GM18868 (cell line): ENCODE data around the gene C2orf92.
"Not testable (repeated sequence)": the region's sequence is repeated elsewhere in the genome, so short reads cannot be mapped to it uniquely, and the experiment has no call there.

Experiments
- ATAC-seq: cut with Tn5 transposase; IDR thresholded peaks from one replicate; pipeline ENCODE4 v1.9.1; 2021; ENCODE audit warnings: mild to moderate bottlenecking, moderate library complexity; ENCODE audit not compliant: unreplicated experiment

The C2orf92 gene

GRCh38 chr2:97669448-97669847 lies at the start of gene C2orf92:
TSS of gene C2orf92 (plus strand) at chr2:97669713. CDS start at chr2:97669789, 76 bp downstream.
- ATAC-seq = no peak

- ATAC-seq = not testable (repeated sequence)
These were observed 49.0 kb upstream of the C2orf92 start for GRCh38 chr2:97620492-97620891.

GRCh38 chr2:97622976-97623375 lies 46.5 kb upstream of the C2orf92 start:
- ATAC-seq = not testable (repeated sequence)

- not testable (repeated sequence) for ATAC-seq
These were observed 44.0 kb upstream of the C2orf92 start for GRCh38 chr2:97625354-97626048.

- not testable (repeated sequence) for ATAC-seq
These were observed 43.5 kb upstream of the C2orf92 start for GRCh38 chr2:97626049-97626430.

- ATAC-seq = no peak
These were observed 25.3 kb upstream of the C2orf92 start for GRCh38 chr2:97644023-97644717.

GRCh38 chr2:97645112-97645694 lies 24.3 kb upstream of the C2orf92 start:
- peak; percentile 24 for ATAC-seq

GRCh38 chr2:97645695-97646629 lies 23.6 kb upstream of the C2orf92 start, which contains the start of gene COX5B:
TSS of gene COX5B (plus strand) at chr2:97646062. CDS start at chr2:97646087, 25 bp downstream.
- ATAC-seq = peak; percentile 90

GRCh38 chr2:97646977-97647376 lies 22.5 kb upstream of the C2orf92 start:
- ATAC-seq = no peak

- ATAC-seq = no peak
These were observed 18.4 kb upstream of the C2orf92 start for GRCh38 chr2:97651114-97651513.

GRCh38 chr2:97653473-97653872 lies 16.0 kb upstream of the C2orf92 start:
- no peak for ATAC-seq

- no peak for ATAC-seq
These were observed 15.6 kb upstream of the C2orf92 start for GRCh38 chr2:97653874-97654273.

GRCh38 chr2:97654309-97654708 lies 15.2 kb upstream of the C2orf92 start:
- no peak for ATAC-seq

GRCh38 chr2:97654791-97655190 lies 14.7 kb upstream of the C2orf92 start:
- no peak for ATAC-seq

- ATAC-seq = no peak
These were observed 13.3 kb upstream of the C2orf92 start for GRCh38 chr2:97656129-97656755.

- ATAC-seq = no peak
These were observed 12.5 kb upstream of the C2orf92 start for GRCh38 chr2:97656905-97657587.

GRCh38 chr2:97657986-97658690 lies 11.4 kb upstream of the C2orf92 start:
- no peak for ATAC-seq

- no peak for ATAC-seq
These were observed 10.8 kb upstream of the C2orf92 start for GRCh38 chr2:97658691-97659157.
